ENCODE results near the gene OR5K1.

The OR5K1 gene

DNA sequence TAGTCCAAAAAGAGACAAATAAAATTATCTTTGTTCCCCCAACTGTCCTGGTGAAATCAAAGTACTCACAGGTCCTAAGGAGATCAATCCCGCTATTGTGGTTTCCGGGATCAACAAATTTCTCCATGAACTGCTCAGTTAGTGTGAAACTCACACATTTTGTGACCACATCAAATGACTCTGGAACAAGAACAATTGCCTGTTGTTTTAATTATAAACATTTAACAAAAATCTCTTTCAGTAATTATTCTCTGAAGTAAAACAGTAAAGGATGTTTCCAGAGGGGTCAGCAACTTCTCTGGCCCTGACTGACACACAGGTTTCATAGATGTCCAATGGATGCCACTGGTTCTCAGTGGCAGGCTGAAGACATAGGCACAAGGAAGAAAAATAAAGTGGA lies 55.8 kb downstream of the OR5K1 start:
- Histone ChIP-seq H3K4me1 (ENCODE audit: control insufficient read depth, insufficient read depth, low read length) (peaks cover 10% of the 10 kb centered on the region), H3K9ac (ENCODE audit: low read depth, low read length) (no peak overlapping the region), H3K9me3 (replicated peaks; ENCODE audit: low read length) (no peaks in the 10 kb centered on the region), H3K4me2 (ENCODE audit: low read length) (no peak overlapping the region), H3K4me3 (ENCODE audit: low read length) (no peak overlapping the region), H3K36me3 (ENCODE audit: insufficient read depth, low read length) (peaks cover 58% of the 10 kb centered on the region), H3K27me3 (ENCODE audit: control insufficient read depth, insufficient read depth, low read length) (no peaks in the 10 kb centered on the region)

- H3K36me3 ChIP-seq (ENCODE audit: insufficient read depth, low read length), result peaks cover 58% of the 10 kb centered on the region
- no peaks in the 10 kb centered on the region for H3K9me3 ChIP-seq (replicated peaks; ENCODE audit: low read length)
- no peak overlapping the region for H3K9ac ChIP-seq (ENCODE audit: low read depth, low read length)
- peaks cover 10% of the 10 kb centered on the region for H3K4me1 ChIP-seq (ENCODE audit: control insufficient read depth, insufficient read depth, low read length)
- H3K4me2 ChIP-seq (ENCODE audit: low read length), result no peak overlapping the region
- no peaks in the 10 kb centered on the region for H3K27me3 ChIP-seq (ENCODE audit: control insufficient read depth, insufficient read depth, low read length)
- H3K4me3 ChIP-seq (ENCODE audit: low read length), result no peak overlapping the region
These were observed 56.4 kb downstream of the OR5K1 start for GRCh38 chr3:98519351-98519750.

DNA sequence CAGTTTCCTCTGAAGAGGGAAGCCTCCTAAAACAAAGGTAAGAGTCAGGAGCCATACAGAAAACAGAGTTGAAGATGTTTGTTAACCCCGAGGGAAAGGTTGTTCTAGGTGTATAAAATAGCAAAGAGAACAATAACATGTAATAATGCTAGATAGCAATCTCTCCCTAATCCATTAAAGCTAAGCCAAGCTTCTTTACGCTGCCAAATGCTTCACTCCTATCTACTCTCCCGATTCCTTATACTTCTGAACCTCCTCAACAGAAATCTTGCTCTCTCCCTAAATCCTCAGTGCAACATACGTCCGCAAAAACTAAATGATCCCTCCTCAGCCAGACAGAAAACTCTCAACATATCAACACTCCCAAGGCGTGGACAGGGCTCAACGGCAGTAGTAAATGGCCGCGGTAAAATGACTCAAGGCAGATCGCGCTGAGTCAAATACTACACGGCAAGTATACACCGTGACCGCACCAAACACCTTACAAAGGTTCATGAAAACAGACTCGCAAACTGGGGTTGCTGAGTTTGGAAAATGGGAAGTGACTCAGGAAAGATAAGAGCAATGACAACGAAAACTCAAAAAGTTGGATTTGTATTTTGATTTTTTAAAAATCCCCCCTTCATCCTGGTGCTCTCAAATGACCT lies 59.0 kb downstream of the OR5K1 start:
- peaks cover 10% of the 10 kb centered on the region for H3K4me1 ChIP-seq (ENCODE audit: control insufficient read depth, insufficient read depth, low read length)
- H3K9me3 ChIP-seq (replicated peaks; ENCODE audit: low read length), result no peaks in the 10 kb centered on the region
- H3K36me3 ChIP-seq (ENCODE audit: insufficient read depth, low read length), result peaks cover 35% of the 10 kb centered on the region
- H3K4me2 ChIP-seq (ENCODE audit: low read length), result peak overlapping the region; percentile 80
- no peaks in the 10 kb centered on the region for H3K27me3 ChIP-seq (ENCODE audit: control insufficient read depth, insufficient read depth, low read length)
- H3K9ac ChIP-seq (ENCODE audit: low read depth, low read length), result peak overlapping the region; percentile 95
- H3K4me3 ChIP-seq (ENCODE audit: low read length), result peak overlapping the region; percentile 90
